HEK293T (cell line): ENCODE results near the gene RNF208.

Experiments used
- BHLHE40 ChIP-seq: fragments of 450-650 bp; IDR thresholded peaks from 2 replicates; pipeline ENCODE4 v1.6.1; 2016; ENCODE audit warnings: mild to moderate bottlenecking, moderate library complexity, borderline replicate concordance
- ELF4 ChIP-seq: fragments of 450-650 bp; IDR thresholded peaks from 2 replicates; pipeline ENCODE4 v1.6.1; 2017; ENCODE audit warnings: antibody characterized with exemption
- FOXM1 ChIP-seq: fragments of 450-650 bp; IDR thresholded peaks from 2 replicates; pipeline ENCODE4 v1.6.1; 2017; ENCODE audit warnings: mild to moderate bottlenecking, borderline replicate concordance
- SP1 ChIP-seq: fragments of 450-650 bp; IDR thresholded peaks from 2 replicates; pipeline ENCODE4 v1.6.1; 2017
- SUZ12 ChIP-seq: fragments of 450-650 bp; IDR thresholded peaks from 2 replicates; pipeline ENCODE4 v1.6.1; 2016; ENCODE audit warnings: mild to moderate bottlenecking
- TARDBP ChIP-seq: fragments of 450-650 bp; IDR thresholded peaks from 2 replicates; pipeline ENCODE4 v1.6.1; 2016

GRCh38 chr9:137172901-137173795 is 48.9 kb downstream of the RNF208 start:
- no peak for TF ChIP-seq SP1
- no peak for TF ChIP-seq SUZ12
- TF ChIP-seq TARDBP = no peak
- TF ChIP-seq ELF4 = no peak
- no peak for TF ChIP-seq FOXM1
- TF ChIP-seq BHLHE40 = no peak
